CD14-positive monocyte (primary cell): ENCODE results near the gene SPDL1. TPM values are rescaled to one million over a fixed set of nuclear protein-coding genes. Genes with fewer than 3 reads are reported as not detected.

Experiments
- DNase-seq, 3 donors: peaks; one replicate each; pipeline ENCODE4 v3.0.0-alpha.2; 2011 to 2022
- H2AFZ ChIP-seq: 2 replicates; pipeline ENCODE4 v1.6.0; 2012; ENCODE audit warnings: mild to moderate bottlenecking, low read depth, low read length, inconsistent platforms; ENCODE audit not compliant: insufficient read depth, poor library complexity, severe bottlenecking
- H3K27ac ChIP-seq, 2 donors: 1 replicate in 1 of 2; 2 replicates in 1 of 2; pipeline ENCODE4 v1.5.1; 2012 to 2013; ENCODE audit warnings: low read length in 2 of 2, control low read depth in 1 of 2, inconsistent platforms in 1 of 2, low read depth in 1 of 2, mild to moderate bottlenecking in 1 of 2
- H3K27me3 ChIP-seq, 2 donors: one replicate each; pipeline versions ENCODE4 v1.6.0 to v1.6.1; 2011 to 2013; ENCODE audit warnings: low read length in 2 of 2; ENCODE audit not compliant: control insufficient read depth in 2 of 2, insufficient read depth in 2 of 2
- H3K36me3 ChIP-seq, 2 donors: replicated peaks in 1 of 2; 1 replicate in 1 of 2; 2 replicates in 1 of 2; pipeline versions ENCODE4 v1.5.1 to v1.6.1; 2012 to 2013; ENCODE audit warnings: low read length in 2 of 2, control low read depth in 1 of 2, inconsistent platforms in 1 of 2, mild to moderate bottlenecking in 1 of 2; ENCODE audit not compliant: insufficient read depth in 2 of 2, control insufficient read depth in 1 of 2
- H3K4me1 ChIP-seq, 2 donors: 1 replicate in 1 of 2; 2 replicates in 1 of 2; pipeline versions ENCODE4 v1.5.1 to v1.6.1; 2012 to 2013; ENCODE audit warnings: low read length in 2 of 2, control low read depth in 1 of 2, inconsistent platforms in 1 of 2, mild to moderate bottlenecking in 1 of 2, moderate library complexity in 1 of 2; ENCODE audit not compliant: insufficient read depth in 2 of 2, control insufficient read depth in 1 of 2
- H3K4me2 ChIP-seq: replicated peaks from 2 replicates; pipeline ENCODE3; 2012; ENCODE audit warnings: low read length, moderate library complexity, mild to moderate bottlenecking; ENCODE audit not compliant: poor library complexity, severe bottlenecking; ENCODE audit errors: extremely low read depth
- H3K4me3 ChIP-seq, 3 experiments: fragments of 200-600 bp in 1 of 3; sonication (generic) in 1 of 3; replicated peaks in 1 of 3; 1 replicate in 2 of 3; 2 replicates in 1 of 3; pipeline ENCODE4 v1.5.1; 2011 to 2013; ENCODE audit warnings: low read length in 3 of 3, mild to moderate bottlenecking in 3 of 3, control low read depth in 2 of 3, low read depth in 2 of 3, inconsistent platforms in 1 of 3, moderate library complexity in 1 of 3
- H3K79me2 ChIP-seq: 2 replicates; pipeline ENCODE4 v1.6.0; 2012; ENCODE audit warnings: mild to moderate bottlenecking, control low read depth, inconsistent platforms, low read length, moderate library complexity; ENCODE audit not compliant: insufficient read depth
- H3K9ac ChIP-seq: 2 replicates; pipeline ENCODE4 v1.6.0; 2017; ENCODE audit warnings: low read length, mild to moderate bottlenecking; ENCODE audit not compliant: insufficient read depth, poor library complexity, severe bottlenecking
- H3K9me3 ChIP-seq, 2 donors: replicated peaks in 1 of 2; 1 replicate in 1 of 2; 2 replicates in 1 of 2; pipeline versions ENCODE4 v1.5.1 to v1.6.1; 2012 to 2013; ENCODE audit warnings: low read length in 2 of 2, control low read depth in 1 of 2; ENCODE audit not compliant: control insufficient read depth in 1 of 2, insufficient read depth in 1 of 2
- H4K20me1 ChIP-seq: 2 replicates; pipeline ENCODE4 v1.6.0; 2012; ENCODE audit warnings: mild to moderate bottlenecking, low read length, control low read depth, moderate library complexity; ENCODE audit not compliant: insufficient read depth
- H3K27ac Mint-ChIP-seq, 7 donors: one replicate each; pipeline ENCODE4 v1.8.0; 2020; ENCODE audit warnings: mild to moderate bottlenecking in 7 of 7, mixed read lengths in 7 of 7, moderate library complexity in 6 of 7, inconsistent platforms in 2 of 7
- H3K27me3 Mint-ChIP-seq, 3 donors: one replicate each; pipeline ENCODE4 v1.8.0; 2021 to 2022; ENCODE audit warnings: low read depth in 3 of 3, mild to moderate bottlenecking in 3 of 3, mixed read lengths in 3 of 3, moderate library complexity in 3 of 3, inconsistent platforms in 1 of 3
- H3K36me3 Mint-ChIP-seq, 2 donors: one replicate each; pipeline ENCODE4 v1.8.0; 2020; ENCODE audit warnings: mixed read lengths in 2 of 2, inconsistent platforms in 1 of 2, mild to moderate bottlenecking in 1 of 2
- H3K4me1 Mint-ChIP-seq: one replicate; pipeline ENCODE4 v1.8.0; 2020; ENCODE audit warnings: mild to moderate bottlenecking, mixed read lengths
- H3K4me3 Mint-ChIP-seq, 2 donors: one replicate each; pipeline ENCODE4 v1.8.0; 2020; ENCODE audit warnings: mild to moderate bottlenecking in 2 of 2, mixed read lengths in 2 of 2, moderate library complexity in 1 of 2
- H3K9me3 Mint-ChIP-seq, 7 donors: one replicate each; pipeline ENCODE4 v1.8.0; 2020 to 2022; ENCODE audit warnings: mixed read lengths in 7 of 7, mild to moderate bottlenecking in 6 of 7, moderate library complexity in 6 of 7, inconsistent platforms in 2 of 7
- WGBS: methylation state at CpG from one replicate; pipeline ENCODE4 v1.1.5; 2013; ENCODE audit warnings: missing lambda C conversion rate; ENCODE audit not compliant: insufficient coverage; 5-methylcytosine and 5-hydroxymethylcytosine counted together
- intact Hi-C, 2 donors: fragments of 100-400 bp; cut with micrococcal nuclease; formaldehyde crosslinking; loops; one replicate each; pipeline versions ENCODE4 v1.15.0 to v1.15.1; 2023
- polyA plus RNA-seq, 3 donors: library from polyadenylated mRNA; depleted of rRNA in 1 of 3; unstranded in 2 of 3; stranded (reverse) in 1 of 3; fragments of 300-500 nt in 2 of 3; fragments of >200 nt in 1 of 3; fragmentation: Illumina TruSeq in 2 of 3; gene quantifications; 1 replicate in 2 of 3; 2 replicates in 1 of 3; pipeline ENCODE4 v1.2.3, GENCODE V29; 2012 to 2021
- TF ChIP-seq, protein P1 (sequence below): fragments of 200-600 bp; IDR thresholded peaks from one replicate; pipeline ENCODE4 v1.8.0; 2022; ENCODE audit warnings: antibody characterized with exemption, mild to moderate bottlenecking

SPDL1 gene
- polyA plus RNA-seq, 3 donors = 1.4 to 1.6 (median 1.6) TPM

- Histone ChIP-seq H3K36me3 (peaks cover 45 to 73% of the 10 kb centered on the region in 2 donors), H2AFZ (no peak overlapping the region), H3K4me2 (no peak overlapping the region), H4K20me1 (no peaks in the 10 kb centered on the region), H3K4me3 (no peak overlapping the region), H3K79me2 (no peaks in the 10 kb centered on the region), H3K4me1 (no peaks in the 10 kb centered on the region), H3K9ac (no peak overlapping the region), H3K27ac (no peak overlapping the region), H3K9me3 (no peaks in the 10 kb centered on the region), H3K27me3 (no peaks in the 10 kb centered on the region)
- peaks cover 0 to 2% (median 0%) of the 10 kb centered on the region in 3 donors for H3K27me3 Mint-ChIP-seq
- no peak for DNase-seq
- H3K4me3 Mint-ChIP-seq = no peak overlapping the region
- no peaks in the 10 kb centered on the region for H3K4me1 Mint-ChIP-seq
- peaks cover 59 to 66% of the 10 kb centered on the region in 2 donors for H3K36me3 Mint-ChIP-seq
- no peak overlapping the region for H3K27ac Mint-ChIP-seq
- TF ChIP-seq, protein P1, sequence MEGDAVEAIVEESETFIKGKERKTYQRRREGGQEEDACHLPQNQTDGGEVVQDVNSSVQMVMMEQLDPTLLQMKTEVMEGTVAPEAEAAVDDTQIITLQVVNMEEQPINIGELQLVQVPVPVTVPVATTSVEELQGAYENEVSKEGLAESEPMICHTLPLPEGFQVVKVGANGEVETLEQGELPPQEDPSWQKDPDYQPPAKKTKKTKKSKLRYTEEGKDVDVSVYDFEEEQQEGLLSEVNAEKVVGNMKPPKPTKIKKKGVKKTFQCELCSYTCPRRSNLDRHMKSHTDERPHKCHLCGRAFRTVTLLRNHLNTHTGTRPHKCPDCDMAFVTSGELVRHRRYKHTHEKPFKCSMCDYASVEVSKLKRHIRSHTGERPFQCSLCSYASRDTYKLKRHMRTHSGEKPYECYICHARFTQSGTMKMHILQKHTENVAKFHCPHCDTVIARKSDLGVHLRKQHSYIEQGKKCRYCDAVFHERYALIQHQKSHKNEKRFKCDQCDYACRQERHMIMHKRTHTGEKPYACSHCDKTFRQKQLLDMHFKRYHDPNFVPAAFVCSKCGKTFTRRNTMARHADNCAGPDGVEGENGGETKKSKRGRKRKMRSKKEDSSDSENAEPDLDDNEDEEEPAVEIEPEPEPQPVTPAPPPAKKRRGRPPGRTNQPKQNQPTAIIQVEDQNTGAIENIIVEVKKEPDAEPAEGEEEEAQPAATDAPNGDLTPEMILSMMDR = no peak
- peaks cover 0 to 1% (median 0%) of the 10 kb centered on the region in 7 donors for H3K9me3 Mint-ChIP-seq
- intact Hi-C loops = no loop called here
Measured at GRCh38 chr5:169602535-169602934, 19.0 kb downstream of the SPDL1 start.

DNA sequence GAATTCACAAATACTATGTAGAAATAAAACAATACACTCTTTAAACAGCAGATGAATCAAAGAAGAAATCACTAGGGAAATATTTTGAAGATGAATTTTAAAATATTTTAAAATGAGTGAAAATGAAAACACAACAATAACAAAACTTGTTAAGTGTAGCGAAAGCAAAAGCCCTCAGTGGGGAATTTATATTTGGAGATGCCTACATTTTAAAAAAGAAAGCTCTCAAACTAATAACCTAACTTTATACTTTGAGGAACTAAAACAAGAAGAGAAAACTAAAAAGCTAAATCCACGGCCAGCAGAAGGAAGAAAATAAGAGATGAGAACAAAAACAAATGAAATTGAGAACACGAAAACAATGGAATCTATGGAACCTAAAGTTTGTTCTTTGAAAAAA lies 22.7 kb downstream of the SPDL1 start:
- peaks cover 0 to 6% (median 5%) of the 10 kb centered on the region in 7 donors for H3K9me3 Mint-ChIP-seq
- no peak overlapping the region for H3K27ac Mint-ChIP-seq
- Histone ChIP-seq H3K9me3 (no peaks in the 10 kb centered on the region), H3K4me2 (no peak overlapping the region), H3K27me3 (no peaks in the 10 kb centered on the region), H3K36me3 (peaks cover 25 to 37% of the 10 kb centered on the region in 2 donors), H3K4me3 (no peak overlapping the region), H3K9ac (no peak overlapping the region), H4K20me1 (no peaks in the 10 kb centered on the region), H3K27ac (no peak overlapping the region), H3K4me1 (no peaks in the 10 kb centered on the region), H3K79me2 (no peaks in the 10 kb centered on the region), H2AFZ (no peak overlapping the region)
- no CpG with 5 or more reads among the region's 3 CpGs for WGBS
- TF ChIP-seq, protein P1 = no peak
- no peak overlapping the region for H3K4me3 Mint-ChIP-seq
- H3K4me1 Mint-ChIP-seq = no peaks in the 10 kb centered on the region
- intact Hi-C loops = no loop called here
- peaks cover 32 to 36% of the 10 kb centered on the region in 2 donors for H3K36me3 Mint-ChIP-seq
- H3K27me3 Mint-ChIP-seq = peaks cover 2 to 4% (median 2%) of the 10 kb centered on the region in 3 donors
- no peak for DNase-seq
